ENCODE measurements around the gene LDAF1.
"Not testable (repeated sequence)": the region's sequence is repeated elsewhere in the genome, so short reads cannot be mapped to it uniquely, and the experiment has no call there.

LDAF1 gene

DNA sequence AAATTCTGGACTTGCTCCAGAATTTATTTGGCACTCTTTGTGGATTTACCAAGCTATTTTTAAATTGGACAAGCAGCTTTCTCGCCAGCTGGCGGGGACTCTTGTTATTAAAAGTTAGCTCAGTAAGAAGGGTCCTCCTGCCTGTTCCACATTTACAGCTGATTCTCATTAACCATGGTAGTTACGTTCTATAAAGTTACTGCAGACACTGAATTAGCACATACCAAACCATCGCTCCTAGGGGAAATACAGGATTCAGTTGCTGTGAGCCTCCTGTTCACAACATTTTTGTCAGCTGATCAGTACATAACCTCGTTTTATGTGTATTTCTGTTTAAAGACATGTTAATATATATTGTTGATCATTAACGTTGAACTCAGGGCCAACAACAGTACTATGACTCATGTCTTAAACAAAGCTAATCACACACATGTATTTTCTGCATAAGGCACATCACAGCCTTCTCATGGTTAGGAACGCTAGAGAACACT, 4.2 kb downstream of the LDAF1 start:
- DNase-seq, result peak; percentile 59

DNA sequence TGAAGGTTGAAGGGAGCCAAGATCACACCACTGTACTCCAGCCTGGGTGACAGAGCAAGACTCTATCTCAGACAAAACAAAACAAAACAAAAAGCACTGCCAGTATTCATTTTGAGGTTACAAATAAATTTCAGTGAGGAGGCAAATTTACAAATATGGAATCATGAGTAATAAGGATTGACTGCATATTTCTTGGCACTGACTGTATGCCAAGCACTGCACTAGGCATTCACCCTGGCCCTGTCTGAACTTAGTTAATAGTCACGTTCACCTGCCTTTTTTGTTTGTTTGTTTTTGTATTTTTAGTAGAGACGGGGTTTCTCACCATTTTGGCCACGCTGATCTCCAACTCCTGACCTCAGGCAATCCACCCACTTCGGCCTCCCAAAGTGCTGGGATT, 5.1 kb downstream of the LDAF1 start:
- no peak for DNase-seq

DNA sequence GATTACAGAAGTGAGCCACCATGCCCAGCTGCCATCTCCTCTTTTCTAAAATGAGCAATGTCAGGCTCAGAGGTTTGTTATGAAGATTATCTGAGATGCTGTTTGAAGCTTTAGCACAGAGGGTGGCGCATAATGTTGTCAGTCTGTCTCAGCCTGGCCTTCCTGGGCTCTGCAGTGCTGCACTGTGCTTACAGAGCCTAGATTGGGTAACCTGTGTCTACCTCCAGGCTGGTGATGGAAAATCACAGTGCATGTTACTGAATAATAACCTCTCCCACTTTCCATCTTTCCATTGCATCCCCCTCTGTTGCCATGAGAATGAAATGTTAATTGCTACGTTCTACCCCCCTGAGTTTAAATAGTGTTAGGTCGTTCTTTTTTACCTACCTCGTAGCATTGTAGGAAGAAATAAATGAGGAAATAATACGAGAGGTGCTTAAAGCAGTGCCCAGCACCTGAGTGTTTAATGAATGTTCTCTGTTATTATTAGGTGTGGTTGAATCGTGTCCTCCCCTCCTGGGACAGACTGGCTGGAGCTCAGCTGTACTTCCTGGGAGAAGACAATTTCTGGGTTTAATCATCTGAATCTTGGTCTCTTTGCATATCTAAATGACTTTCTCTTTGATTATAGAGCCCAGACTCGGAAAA, 6.2 kb downstream of the LDAF1 start:
- no peak for DNase-seq

DNA sequence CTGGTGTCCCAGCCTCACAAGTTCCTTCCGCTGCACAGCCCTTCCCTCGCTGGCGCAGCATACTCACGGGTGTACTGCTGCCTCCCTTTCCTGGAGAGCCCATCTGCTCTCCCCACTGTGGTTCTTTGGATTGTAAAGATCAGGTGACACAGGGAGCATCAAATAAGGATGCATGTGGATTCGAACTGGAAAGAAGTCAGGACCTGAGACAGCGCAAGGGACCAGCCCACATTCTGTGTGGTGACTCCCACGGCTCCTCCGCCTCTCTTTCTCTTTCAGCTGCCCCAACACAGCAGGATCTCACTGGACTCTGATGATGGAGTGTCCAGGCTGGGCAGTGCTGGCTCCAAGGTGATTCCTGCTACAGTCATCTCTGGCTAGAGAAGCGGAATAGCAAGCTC, 8.1 kb downstream of the LDAF1 start:
- DNase-seq, result no peak

DNA sequence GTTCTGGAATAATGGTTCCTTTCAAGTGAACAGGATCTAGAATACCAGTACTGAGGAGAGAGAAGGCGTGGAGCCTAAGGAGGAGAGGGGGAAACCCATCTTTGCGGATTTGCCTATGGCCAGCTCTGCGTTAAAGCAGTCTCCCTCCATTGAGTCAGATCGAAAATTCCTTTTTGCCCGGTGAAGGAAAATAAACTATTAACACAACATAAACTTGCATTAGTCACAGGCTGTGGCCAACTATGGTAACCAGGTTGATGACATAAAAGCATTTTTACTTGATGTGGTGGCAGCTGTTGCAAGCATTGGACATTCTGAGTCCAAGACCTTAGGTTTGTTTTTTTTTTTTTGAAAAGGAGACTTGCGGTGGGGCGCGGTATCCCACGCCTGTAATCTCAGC, 8.9 kb downstream of the LDAF1 start:
- DNase-seq, result no peak

DNA sequence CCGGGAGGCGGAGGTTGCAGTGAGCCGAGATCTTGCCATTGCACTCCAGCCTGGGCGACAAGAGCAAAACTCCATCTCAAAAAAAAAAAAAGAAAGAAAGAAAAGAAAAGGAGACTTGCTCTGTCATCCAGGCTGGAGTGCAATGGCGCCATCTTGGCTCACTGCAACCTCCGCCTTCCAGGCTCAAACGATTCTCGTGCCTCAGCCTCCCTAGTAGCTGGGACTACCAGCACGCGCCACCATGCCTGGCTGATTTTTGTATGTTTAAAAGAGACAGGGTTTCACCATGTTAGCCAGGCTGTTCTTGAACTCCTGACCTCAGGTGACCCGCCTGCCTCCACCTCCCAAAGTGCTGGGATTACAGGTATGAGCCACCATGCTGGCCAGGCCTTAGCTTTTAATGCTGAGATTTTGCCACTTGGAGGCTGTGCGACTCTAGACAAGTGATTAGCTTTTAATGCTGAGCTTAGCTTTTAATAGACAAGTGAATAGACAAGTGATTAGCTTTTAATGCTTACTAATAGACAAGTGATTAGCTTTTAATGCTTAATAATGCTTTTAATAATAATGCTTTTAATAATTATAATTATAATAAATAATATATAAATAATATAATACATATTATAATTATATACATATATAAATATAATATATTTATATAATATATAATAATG, 9.6 kb downstream of the LDAF1 start:
- no peak for DNase-seq

DNA sequence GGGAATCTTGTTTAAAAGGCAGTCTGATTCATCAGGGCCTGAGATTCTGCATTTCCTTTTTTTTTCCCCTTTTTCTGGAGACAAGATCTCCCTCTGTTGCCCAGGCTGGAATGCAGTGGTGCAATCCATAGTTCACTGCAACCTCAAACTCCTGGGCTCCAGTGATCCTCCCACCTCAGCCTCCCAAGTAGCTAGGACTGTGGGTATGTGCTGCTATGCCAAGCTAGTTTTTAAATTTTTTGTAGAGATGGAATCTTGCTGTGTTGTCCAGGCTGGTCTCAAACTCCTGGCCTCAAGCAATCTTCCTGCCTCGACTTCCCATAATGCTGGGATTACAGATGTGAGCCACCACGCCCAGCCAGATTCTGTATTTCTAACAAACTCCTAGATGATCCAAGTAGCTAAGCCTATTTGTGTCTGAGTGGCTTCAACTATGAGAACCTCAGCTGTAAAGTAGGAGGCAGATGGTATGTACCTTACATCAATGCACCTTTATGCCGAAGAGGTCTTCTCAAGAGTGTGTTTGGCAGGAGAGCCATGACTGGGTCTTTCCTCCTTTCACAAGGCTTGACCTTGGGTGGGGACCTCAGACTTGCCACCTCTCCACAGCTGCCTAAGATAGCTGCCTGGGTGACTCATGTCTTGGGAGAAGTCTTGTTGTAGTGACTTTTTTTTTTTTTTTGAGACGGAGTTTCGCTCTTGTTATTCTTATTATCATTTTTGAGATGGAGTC, 10.9 kb downstream of the LDAF1 start:
- DNase-seq, result no peak

GRCh38 chr16:21170116-21170515, 11.6 kb downstream of the LDAF1 start:
- DNase-seq, result not testable (repeated sequence)

- DNase-seq, result no peak
Measured at GRCh38 chr16:21172650-21173049, 14.2 kb downstream of the LDAF1 start.

GRCh38 chr16:21175397-21175796, 16.9 kb downstream of the LDAF1 start:
- no peak for DNase-seq

DNA sequence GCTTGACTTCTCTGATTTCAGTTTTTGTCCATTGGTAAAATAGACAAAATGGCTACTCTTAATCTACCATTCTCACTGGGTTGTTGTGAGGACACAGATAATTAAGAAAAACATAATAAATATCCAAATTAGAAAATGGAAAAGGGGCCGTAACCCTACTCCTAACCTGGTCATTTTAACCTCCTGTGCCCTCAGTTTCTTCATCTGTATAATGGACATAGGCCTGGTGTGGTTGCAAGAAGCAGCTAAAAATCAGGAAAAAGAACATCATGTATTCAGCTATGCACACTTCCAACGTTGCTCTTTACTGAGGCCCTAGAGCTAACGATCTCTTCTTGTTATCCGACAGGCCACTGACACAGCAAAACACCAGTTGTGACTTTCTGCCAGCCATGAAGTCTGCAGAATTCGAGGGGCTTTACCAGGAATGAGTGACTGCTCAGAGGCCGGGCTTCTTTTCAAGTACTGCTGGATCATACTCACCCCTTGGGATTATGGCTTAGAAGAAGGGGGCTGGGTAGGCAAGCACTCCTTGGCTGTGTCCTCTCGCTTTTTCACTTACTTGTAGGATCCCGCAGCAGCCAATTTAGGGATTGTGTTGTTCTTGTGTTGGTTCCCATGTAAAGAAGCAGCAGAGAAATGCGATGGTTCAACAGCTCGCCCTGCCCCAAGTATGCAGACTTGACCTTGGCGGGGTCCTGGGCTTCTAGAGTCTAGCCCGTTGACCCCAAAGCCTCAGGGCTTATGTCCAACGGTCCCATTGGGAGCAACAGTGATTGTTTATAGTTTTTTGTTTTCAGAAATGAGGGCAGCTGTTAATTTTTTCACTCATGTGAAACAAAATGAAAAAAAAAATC, 20.9 kb downstream of the LDAF1 start:
- DNase-seq, result no peak

DNA sequence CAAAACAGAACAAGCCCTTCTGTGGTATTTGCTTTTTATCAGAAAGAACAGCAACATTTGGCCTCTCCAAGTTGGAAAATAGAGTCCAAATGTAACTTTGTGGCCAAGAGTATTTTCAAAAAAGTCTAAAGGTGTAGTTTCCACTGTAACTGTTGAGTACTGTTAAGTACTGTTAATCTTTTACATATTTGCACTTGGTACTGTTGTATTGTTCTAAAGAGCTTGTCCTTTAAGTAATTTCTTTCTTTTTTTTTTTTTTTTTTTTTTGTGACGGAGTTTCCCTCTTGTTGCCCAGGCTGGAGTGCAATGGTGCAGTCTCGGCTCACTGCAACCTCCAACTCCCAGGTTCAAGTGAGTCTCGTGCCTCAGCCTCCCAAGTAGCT, 21.5 kb downstream of the LDAF1 start:
- no peak for DNase-seq

GRCh38 chr16:21183995-21184394, 25.5 kb downstream of the LDAF1 start:
- DNase-seq, result no peak

GRCh38 chr16:21184834-21185233, 26.4 kb downstream of the LDAF1 start:
- DNase-seq, result no peak

DNA sequence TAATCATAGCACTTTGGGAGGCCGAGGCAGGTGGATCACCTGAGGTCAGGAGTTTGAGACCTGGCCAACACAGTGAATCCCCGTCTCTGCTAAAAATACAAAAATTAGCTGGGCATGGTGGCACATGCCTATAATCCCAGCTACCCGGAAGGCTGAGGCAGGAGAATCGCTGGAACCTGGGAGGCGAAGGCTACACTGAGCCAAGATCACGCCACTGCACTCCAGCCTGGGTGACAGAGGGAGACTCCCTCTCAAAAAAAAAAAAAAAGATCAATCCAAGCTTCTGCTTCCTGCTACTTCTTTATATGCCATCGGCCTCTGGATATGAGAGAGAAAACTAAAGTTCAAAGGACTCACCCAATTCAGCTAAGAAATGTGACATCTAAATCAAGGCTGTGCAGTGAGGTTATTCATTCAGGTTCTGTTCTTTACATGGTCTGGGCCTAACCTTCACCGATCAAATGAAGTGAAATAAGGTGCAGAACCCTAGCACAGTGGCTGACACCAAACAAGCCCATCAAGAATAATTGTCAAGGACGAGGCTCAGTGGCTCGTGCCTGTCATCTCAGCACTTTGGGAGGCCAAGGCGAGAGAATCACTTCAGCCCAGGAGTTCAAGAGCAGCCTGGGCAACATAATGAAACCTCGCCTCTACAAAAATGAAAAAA, 27.3 kb downstream of the LDAF1 start:
- DNase-seq, result no peak

- DNase-seq, result no peak
Measured at GRCh38 chr16:21186326-21186691, 27.8 kb downstream of the LDAF1 start.

GRCh38 chr16:21189311-21189710, 30.8 kb downstream of the LDAF1 start:
- DNase-seq, result no peak

DNA sequence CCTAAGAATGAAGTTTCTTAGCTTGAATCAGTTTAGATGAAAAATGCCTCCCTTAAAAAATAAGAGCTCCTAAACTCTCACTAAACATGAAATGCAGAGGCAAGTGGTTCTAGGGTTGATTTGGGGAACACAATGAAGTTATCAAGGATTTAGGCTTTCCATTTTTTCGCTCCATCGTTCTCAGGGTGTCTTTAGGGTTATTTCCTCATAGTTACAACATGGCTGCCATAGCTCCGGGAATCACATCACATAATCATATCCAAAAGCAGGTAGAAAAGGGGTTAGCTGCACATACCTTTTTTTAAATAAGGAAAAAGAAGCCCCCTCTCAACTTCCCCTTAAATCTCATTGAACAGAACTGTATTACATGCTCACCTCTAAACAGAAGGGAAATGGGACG, 31.5 kb downstream of the LDAF1 start:
- no peak for DNase-seq

DNA sequence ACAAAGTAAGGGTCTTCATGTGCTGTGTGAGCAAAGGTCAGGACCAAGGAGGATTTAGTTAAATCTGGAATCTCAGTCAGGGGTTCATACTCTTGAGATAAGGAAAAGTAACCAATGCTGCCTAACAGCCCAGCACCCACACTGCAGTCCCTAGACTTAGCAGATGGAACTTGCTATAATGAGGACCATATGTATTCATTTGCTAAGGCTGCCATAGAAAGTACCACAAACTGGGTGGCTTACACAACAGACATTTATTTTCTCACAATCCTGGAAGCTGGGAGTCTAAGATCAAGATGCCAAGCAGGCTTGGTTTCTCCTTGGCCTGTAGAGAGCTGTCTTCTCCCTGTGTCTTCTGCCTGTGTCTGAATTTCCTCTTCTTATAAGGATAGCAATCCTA, 32.1 kb downstream of the LDAF1 start:
- no peak for DNase-seq

DNA sequence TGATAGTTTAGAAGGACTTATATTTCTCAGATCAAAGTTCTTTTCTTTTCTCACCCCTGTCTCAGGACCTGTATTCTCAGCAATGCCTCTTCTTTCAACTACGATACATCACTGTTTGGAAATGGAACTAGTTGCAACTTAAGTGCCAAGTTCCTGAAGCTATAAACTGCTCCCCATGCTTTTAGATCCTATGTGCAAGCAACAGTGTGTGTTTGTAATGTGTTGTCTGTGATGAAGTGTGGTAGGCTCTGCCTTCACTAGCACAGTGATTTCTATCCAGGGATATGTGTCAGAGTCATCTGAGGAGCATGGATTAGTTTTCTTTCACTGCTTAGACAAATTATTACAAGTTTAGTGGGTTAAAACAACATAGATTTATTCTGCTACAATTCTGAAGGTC, 34.5 kb downstream of the LDAF1 start:
- DNase-seq, result no peak

DNA sequence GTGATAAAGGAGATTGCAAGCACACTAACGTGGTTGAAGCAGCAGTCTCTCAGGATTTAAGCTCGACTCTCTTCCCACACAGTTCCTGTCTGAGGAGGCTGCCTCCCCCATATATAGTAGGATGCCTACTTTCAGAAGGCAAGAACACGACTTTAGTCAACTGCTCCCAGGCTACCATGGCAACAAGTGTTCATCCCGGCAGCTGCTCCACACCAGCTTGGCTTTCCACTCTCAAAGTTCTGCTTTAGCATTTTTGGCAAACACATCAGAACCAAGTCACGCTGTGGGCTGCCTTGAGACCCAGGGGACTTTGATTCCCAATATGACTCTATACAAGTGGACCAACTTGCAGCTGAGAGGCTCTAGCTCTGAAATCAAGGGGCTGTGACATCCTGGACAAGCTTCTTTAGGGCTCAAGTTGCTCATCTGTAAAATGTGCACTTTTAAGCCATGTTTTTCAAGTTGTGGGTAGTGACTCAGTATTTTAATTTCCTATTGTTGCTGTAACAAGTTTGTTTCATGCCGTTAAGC, 36.4 kb downstream of the LDAF1 start:
- no peak for DNase-seq

GRCh38 chr16:21195330-21195729, 36.9 kb downstream of the LDAF1 start:
- DNase-seq, result not testable (repeated sequence)
